ENCODE data around the gene AUTS2. TPM values are rescaled to one million over a fixed set of nuclear protein-coding genes. Genes with fewer than 3 reads are reported as not detected.

The AUTS2 gene
- total and polyA plus RNA-seq, 10 of the 15 experiments (the other 5 are each of a cell fraction or from before 2014, with no cell fraction given), result 6.4 to 55.6 (median 21.6) TPM

DNA sequence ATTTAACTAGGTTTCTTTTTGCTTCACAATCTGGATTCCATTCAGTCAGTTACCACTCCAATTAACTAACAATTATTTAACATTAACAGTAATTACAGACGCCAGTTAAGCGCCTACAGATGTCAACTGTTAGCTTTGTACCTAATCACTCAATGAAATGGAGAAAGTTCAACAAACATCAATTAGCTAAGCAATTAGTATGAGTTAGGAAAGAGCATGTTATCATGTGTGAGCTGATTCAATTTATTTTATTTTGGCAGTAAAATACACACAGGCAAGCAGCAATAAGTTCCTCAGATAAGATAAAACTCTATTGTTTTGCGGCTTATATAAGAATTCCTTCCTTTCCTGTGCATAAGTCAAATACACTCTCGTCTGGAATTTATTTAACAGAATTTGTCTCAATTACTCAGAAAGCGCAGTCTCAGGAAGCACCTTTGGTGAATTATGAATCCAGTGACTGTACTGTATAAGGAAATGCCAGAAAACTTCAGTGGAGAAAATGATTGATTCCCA is 1106.6 kb downstream of the AUTS2 start (continued):
- TF ChIP-seq PAX5 (IDR thresholded peaks at IDR 0.05; ENCODE audit: borderline replicate concordance, low read depth, low read length), result no peak
- no peak for TF ChIP-seq RUNX3 (IDR thresholded peaks at IDR 0.05; ENCODE audit: low read length)
- TF ChIP-seq HDAC6 (IDR thresholded peaks at IDR 0.05; ENCODE audit: unreplicated experiment), result no peak
- no peak for TF ChIP-seq TCF12 (IDR thresholded peaks at IDR 0.05; ENCODE audit: low read depth, low read length)
- TF ChIP-seq, protein P1, sequence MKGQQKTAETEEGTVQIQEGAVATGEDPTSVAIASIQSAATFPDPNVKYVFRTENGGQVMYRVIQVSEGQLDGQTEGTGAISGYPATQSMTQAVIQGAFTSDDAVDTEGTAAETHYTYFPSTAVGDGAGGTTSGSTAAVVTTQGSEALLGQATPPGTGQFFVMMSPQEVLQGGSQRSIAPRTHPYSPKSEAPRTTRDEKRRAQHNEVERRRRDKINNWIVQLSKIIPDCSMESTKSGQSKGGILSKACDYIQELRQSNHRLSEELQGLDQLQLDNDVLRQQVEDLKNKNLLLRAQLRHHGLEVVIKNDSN (IDR thresholded peaks at IDR 0.05; ENCODE audit: borderline replicate concordance, extremely low read length, insufficient read depth, low read depth, low read length), result no peak
- TF ChIP-seq, protein P2, sequence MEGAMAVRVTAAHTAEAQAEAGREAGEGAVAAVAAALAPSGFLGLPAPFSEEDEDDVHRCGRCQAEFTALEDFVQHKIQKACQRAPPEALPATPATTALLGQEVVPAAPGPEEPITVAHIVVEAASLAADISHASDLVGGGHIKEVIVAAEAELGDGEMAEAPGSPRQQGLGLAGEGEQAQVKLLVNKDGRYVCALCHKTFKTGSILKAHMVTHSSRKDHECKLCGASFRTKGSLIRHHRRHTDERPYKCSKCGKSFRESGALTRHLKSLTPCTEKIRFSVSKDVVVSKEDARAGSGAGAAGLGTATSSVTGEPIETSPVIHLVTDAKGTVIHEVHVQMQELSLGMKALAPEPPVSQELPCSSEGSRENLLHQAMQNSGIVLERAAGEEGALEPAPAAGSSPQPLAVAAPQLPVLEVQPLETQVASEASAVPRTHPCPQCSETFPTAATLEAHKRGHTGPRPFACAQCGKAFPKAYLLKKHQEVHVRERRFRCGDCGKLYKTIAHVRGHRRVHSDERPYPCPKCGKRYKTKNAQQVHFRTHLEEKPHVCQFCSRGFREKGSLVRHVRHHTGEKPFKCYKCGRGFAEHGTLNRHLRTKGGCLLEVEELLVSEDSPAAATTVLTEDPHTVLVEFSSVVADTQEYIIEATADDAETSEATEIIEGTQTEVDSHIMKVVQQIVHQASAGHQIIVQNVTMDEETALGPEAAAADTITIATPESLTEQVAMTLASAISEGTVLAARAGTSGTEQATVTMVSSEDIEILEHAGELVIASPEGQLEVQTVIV (IDR thresholded peaks at IDR 0.05; ENCODE audit: borderline replicate concordance, partially characterized antibody), result no peak
- no peak for TF ChIP-seq RAD21 (IDR thresholded peaks at IDR 0.05; ENCODE audit: insufficient read depth, low read depth, low read length)
- TF ChIP-seq, protein P3, sequence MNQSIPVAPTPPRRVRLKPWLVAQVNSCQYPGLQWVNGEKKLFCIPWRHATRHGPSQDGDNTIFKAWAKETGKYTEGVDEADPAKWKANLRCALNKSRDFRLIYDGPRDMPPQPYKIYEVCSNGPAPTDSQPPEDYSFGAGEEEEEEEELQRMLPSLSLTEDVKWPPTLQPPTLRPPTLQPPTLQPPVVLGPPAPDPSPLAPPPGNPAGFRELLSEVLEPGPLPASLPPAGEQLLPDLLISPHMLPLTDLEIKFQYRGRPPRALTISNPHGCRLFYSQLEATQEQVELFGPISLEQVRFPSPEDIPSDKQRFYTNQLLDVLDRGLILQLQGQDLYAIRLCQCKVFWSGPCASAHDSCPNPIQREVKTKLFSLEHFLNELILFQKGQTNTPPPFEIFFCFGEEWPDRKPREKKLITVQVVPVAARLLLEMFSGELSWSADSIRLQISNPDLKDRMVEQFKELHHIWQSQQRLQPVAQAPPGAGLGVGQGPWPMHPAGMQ (IDR thresholded peaks at IDR 0.05; ENCODE audit: borderline replicate concordance), result no peak
- TF ChIP-seq PML (IDR thresholded peaks at IDR 0.05; ENCODE audit: low read length), result no peak
- TF ChIP-seq SIN3A (IDR thresholded peaks at IDR 0.05; ENCODE audit: low read depth, low read length), result no peak
- TF ChIP-seq, protein P4, sequence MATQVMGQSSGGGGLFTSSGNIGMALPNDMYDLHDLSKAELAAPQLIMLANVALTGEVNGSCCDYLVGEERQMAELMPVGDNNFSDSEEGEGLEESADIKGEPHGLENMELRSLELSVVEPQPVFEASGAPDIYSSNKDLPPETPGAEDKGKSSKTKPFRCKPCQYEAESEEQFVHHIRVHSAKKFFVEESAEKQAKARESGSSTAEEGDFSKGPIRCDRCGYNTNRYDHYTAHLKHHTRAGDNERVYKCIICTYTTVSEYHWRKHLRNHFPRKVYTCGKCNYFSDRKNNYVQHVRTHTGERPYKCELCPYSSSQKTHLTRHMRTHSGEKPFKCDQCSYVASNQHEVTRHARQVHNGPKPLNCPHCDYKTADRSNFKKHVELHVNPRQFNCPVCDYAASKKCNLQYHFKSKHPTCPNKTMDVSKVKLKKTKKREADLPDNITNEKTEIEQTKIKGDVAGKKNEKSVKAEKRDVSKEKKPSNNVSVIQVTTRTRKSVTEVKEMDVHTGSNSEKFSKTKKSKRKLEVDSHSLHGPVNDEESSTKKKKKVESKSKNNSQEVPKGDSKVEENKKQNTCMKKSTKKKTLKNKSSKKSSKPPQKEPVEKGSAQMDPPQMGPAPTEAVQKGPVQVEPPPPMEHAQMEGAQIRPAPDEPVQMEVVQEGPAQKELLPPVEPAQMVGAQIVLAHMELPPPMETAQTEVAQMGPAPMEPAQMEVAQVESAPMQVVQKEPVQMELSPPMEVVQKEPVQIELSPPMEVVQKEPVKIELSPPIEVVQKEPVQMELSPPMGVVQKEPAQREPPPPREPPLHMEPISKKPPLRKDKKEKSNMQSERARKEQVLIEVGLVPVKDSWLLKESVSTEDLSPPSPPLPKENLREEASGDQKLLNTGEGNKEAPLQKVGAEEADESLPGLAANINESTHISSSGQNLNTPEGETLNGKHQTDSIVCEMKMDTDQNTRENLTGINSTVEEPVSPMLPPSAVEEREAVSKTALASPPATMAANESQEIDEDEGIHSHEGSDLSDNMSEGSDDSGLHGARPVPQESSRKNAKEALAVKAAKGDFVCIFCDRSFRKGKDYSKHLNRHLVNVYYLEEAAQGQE (IDR thresholded peaks at IDR 0.05; ENCODE audit: low read depth, low read length), result no peak
- no peak for TF ChIP-seq LARP7 (IDR thresholded peaks at IDR 0.05)

Measured in GM12878 (cell line).